ENCODE measurements around the gene FDX2. TPM values are rescaled to one million over a fixed set of nuclear protein-coding genes. Genes with fewer than 3 reads are reported as not detected.
A peak's percentile ranks its signal among the peaks of the same experiment; 100 is the strongest.

FDX2 gene
- total RNA-seq, 6 experiments from 2014 or later, result 8.9 to 17.1 (median 10.7) TPM

DNA sequence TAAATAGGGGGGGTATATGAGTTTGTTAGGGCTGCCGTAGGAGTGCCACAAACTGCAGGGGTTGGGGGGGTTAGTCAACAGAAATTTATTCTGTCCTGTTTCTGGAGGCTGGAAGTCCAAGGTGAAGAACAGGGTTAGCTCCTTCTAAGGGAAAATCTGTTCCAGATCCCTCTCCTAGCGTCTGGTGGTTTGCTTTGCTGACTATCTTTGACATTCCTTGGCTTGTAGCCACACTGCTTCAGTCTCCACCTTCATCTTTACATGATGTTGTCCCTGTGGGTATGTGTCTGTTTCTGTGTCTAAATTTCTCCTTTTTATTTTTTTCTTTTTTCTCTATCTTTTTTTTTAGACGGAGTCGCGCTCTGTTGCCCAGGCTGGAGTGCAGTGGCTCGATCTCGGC, 53.0 kb downstream of the FDX2 start:
- TF ChIP-seq POLR2A (IDR thresholded peaks at IDR 0.05), result no peak
- TF ChIP-seq, protein P1, sequence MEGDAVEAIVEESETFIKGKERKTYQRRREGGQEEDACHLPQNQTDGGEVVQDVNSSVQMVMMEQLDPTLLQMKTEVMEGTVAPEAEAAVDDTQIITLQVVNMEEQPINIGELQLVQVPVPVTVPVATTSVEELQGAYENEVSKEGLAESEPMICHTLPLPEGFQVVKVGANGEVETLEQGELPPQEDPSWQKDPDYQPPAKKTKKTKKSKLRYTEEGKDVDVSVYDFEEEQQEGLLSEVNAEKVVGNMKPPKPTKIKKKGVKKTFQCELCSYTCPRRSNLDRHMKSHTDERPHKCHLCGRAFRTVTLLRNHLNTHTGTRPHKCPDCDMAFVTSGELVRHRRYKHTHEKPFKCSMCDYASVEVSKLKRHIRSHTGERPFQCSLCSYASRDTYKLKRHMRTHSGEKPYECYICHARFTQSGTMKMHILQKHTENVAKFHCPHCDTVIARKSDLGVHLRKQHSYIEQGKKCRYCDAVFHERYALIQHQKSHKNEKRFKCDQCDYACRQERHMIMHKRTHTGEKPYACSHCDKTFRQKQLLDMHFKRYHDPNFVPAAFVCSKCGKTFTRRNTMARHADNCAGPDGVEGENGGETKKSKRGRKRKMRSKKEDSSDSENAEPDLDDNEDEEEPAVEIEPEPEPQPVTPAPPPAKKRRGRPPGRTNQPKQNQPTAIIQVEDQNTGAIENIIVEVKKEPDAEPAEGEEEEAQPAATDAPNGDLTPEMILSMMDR (IDR thresholded peaks at IDR 0.05), result no peak
- DNase-seq, result no peak
- H3K27me3 ChIP-seq, result no peaks in the 10 kb centered on the region
- H3K9me3 ChIP-seq, result no peaks in the 10 kb centered on the region
- H3K4me1 ChIP-seq, result peaks cover 0 to 13% (median 2%) of the 10 kb centered on the region in 4 donors
- H3K4me3 ChIP-seq, result no peak overlapping the region
- H3K36me3 ChIP-seq, result peaks cover 0 to 10% (median 3%) of the 10 kb centered on the region in 4 donors
- WGBS (ENCODE audit: insufficient coverage, low coverage, low lambda C conversion rate, missing lambda C conversion rate), result 82% methylated on average over 7 of the region's 7 CpGs
- no peak for ATAC-seq
- no peak overlapping the region for H3K27ac ChIP-seq
- intact Hi-C loops (cut with DNase I), result no loop called here

DNA sequence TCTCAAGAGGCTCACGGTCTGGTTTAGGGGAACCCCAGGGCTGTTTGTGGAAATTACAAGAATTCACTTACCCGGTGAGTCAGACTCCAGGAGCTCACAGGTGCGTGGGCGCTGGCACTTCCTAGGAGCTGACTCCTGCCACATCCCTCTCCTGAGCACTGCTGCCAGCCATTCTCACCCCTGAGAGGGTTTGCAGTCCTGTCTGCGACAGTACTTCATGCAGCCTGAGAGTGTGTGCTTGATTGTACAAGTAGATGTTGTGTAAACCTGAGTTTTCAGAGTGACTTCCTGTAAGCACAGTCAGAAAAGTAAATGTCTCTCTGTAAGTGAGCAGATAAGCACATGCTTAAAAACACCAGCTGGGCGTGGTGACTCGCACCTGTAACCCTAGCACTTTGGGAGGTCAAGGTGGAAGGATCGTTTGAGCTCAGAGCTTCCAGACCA, 55.7 kb downstream of the FDX2 start:
- Histone ChIP-seq H3K4me1 (peaks cover 0 to 13% (median 2%) of the 10 kb centered on the region in 4 donors), H3K36me3 (peaks cover 0 to 22% (median 9%) of the 10 kb centered on the region in 4 donors), H3K27me3 (no peaks in the 10 kb centered on the region), H3K27ac (no peak overlapping the region), H3K9me3 (no peaks in the 10 kb centered on the region), H3K4me3 (no peak overlapping the region)
- no peak for TF ChIP-seq POLR2A (IDR thresholded peaks at IDR 0.05)
- TF ChIP-seq, protein P1 (IDR thresholded peaks at IDR 0.05), result no peak
- intact Hi-C loops (cut with DNase I), result no loop called here
- WGBS (ENCODE audit: insufficient coverage, low coverage, low lambda C conversion rate, missing lambda C conversion rate), result 54% methylated on average over 4 of the region's 8 CpGs
- DNase-seq (no peak), ATAC-seq (peak in 1 of 4 donors; percentile 53)

Small RNA genes within 50 kb of the gene (small RNA-seq; reads per million reads assigned to genes)
- gene AC011511.1 (0 reads per million in 2 experiments), gene AC011511.4 (0 reads per million in 2 experiments)

Other genes starting within 250 kb of the FDX2 start
- 100 to 1,000 TPM in 1 of 6 experiments, 10 to 100 TPM in 5; 68.5 to 119 (median 88.9) TPM for gene SHFL, start 229.7 kb downstream of the FDX2 start, total RNA-seq
- 10 to 100 TPM; 12.6 to 18.6 (median 15.0) TPM for gene ANGPTL6, start 213.3 kb downstream of the FDX2 start, total RNA-seq
- gene PPAN, start 209.7 kb downstream of the FDX2 start, total RNA-seq, result 10 to 100 TPM; 11.2 to 19.9 (median 18.4) TPM
- 1 to 10 TPM; 2.9 to 6.8 (median 5.0) TPM for gene P2RY11, start 204.3 kb downstream of the FDX2 start, total RNA-seq
- gene EIF3G, start 196.1 kb downstream of the FDX2 start, total RNA-seq, result 100 to 1,000 TPM in 2 of 6 experiments, 10 to 100 TPM in 4; 68.5 to 142 (median 81.4) TPM
- 10 to 100 TPM; 12.6 to 37.3 (median 24.4) TPM for gene DNMT1, start 121.1 kb downstream of the FDX2 start, total RNA-seq
- gene S1PR2, start 84.7 kb downstream of the FDX2 start, total RNA-seq, result 1 to 10 TPM; 1.7 to 6.6 (median 4.1) TPM
- 100 to 1,000 TPM in 1 of 6 experiments, 10 to 100 TPM in 5; 33.7 to 109 (median 38.2) TPM for gene MRPL4, start 63.8 kb downstream of the FDX2 start, total RNA-seq
- 100 to 1,000 TPM in 1 of 6 experiments, 10 to 100 TPM in 4, 1 to 10 TPM in 1; 4.6 to 186 (median 38.5) TPM for gene ICAM1, start 44.9 kb downstream of the FDX2 start, total RNA-seq
- 1 to 10 TPM in 1 of 6 experiments, under 1 TPM in 2, not detected in 3; 0.62 to 1.6 (median 0.80) TPM for gene ICAM4, start 29.1 kb downstream of the FDX2 start, total RNA-seq
- under 1 TPM in 3 of 6 experiments, not detected in 3; 0.06 to 0.27 (median 0.24) TPM for gene ICAM5, start 26.1 kb downstream of the FDX2 start, total RNA-seq
- gene ZGLP1, start 6.2 kb downstream of the FDX2 start, total RNA-seq, result 1 to 10 TPM in 5 of 6 experiments, under 1 TPM in 1; 0.62 to 4.4 (median 1.5) TPM
- gene RAVER1, start 17.5 kb upstream of the FDX2 start, total RNA-seq, result 1 to 10 TPM; 5.2 to 9.5 (median 7.1) TPM
- gene ICAM3, start 23.6 kb upstream of the FDX2 start, total RNA-seq, result 10 to 100 TPM; 11.4 to 35.5 (median 22.4) TPM
- gene TYK2, start 64.6 kb upstream of the FDX2 start, total RNA-seq, result 100 to 1,000 TPM in 1 of 6 experiments, 10 to 100 TPM in 5; 63.9 to 106 (median 72.9) TPM
- 10 to 100 TPM; 39.6 to 74.9 (median 50.1) TPM for gene CDC37, start 87.5 kb upstream of the FDX2 start, total RNA-seq
- gene PDE4A, start 104.5 kb upstream of the FDX2 start, total RNA-seq, result 1 to 10 TPM; 1.2 to 5.8 (median 2.7) TPM
- 10 to 100 TPM; 36.7 to 60.7 (median 41.2) TPM for gene KEAP1, start 187.3 kb upstream of the FDX2 start, total RNA-seq
- under 1 TPM in 5 of 6 experiments, not detected in 1; 0.20 to 0.43 (median 0.35) TPM for gene S1PR5, start 201.4 kb upstream of the FDX2 start, total RNA-seq
- 10 to 100 TPM in 4 of 6 experiments, 1 to 10 TPM in 2; 8.1 to 19.7 (median 11.8) TPM for gene ATG4D, start 227.9 kb upstream of the FDX2 start, total RNA-seq
- gene KRI1, start 250.0 kb upstream of the FDX2 start, total RNA-seq, result 1 to 10 TPM; 5.8 to 9.6 (median 8.5) TPM

All from right lobe of liver (tissue), 6 donors.